ENCODE results near the gene TMEM259. TPM values are rescaled to one million over a fixed set of nuclear protein-coding genes. Genes with fewer than 3 reads are reported as not detected.
A peak's percentile ranks its signal among the peaks of the same experiment; 100 is the strongest.

The TMEM259 gene
- total and polyA plus RNA-seq, 9 of the 15 experiments (the other 6 are each of a cell fraction or from before 2014, with no cell fraction given): 0.52 to 231 (median 63.6) TPM

GRCh38 chr19:961866-962620 lies 58.9 kb downstream of the TMEM259 start (continued):
- TF ChIP-seq AFF1 (IDR thresholded peaks at IDR 0.05; ENCODE audit: low read depth in 1 of 2, partially characterized antibody in 2 of 2) (no peak), ESRRA (IDR thresholded peaks at IDR 0.05; ENCODE audit: borderline replicate concordance, low read depth) (no peak), ZNF586 (CRISPR knock-in tag; conservative IDR thresholded peaks at IDR 0.05) (no peak), ARID1B (IDR thresholded peaks at IDR 0.05) (peak; percentile 83), CREB3L1 (IDR thresholded peaks at IDR 0.05; ENCODE audit: borderline replicate concordance, low read depth) (no peak), MCM3 (IDR thresholded peaks at IDR 0.05) (no peak), ZNF511 (CRISPR knock-in tag; IDR thresholded peaks at IDR 0.05) (no peak), EGR1 (conservative IDR thresholded peaks at IDR 0.05) (peak; percentile 78), E4F1 (CRISPR knock-in tag; IDR thresholded peaks at IDR 0.05; ENCODE audit: borderline replicate concordance) (no peak), ZNF232 (CRISPR knock-in tag; IDR thresholded peaks at IDR 0.05) (no peak), THAP12 (CRISPR knock-in tag; IDR thresholded peaks at IDR 0.05) (no peak), CAMTA2 (CRISPR knock-in tag; conservative IDR thresholded peaks at IDR 0.05) (no peak), FOXJ3 (CRISPR knock-in tag; IDR thresholded peaks at IDR 0.05) (no peak), CTCF (IDR thresholded peaks at IDR 0.05 in 2 of 3, conservative IDR thresholded peaks at IDR 0.05 in 1 of 3; ENCODE audit: insufficient read depth in 2 of 3, low read depth in 1 of 3, low read length in 3 of 3) (no peak)
